Measurements from ENCODE around the gene LRRC74B. TPM values are rescaled to one million over a fixed set of nuclear protein-coding genes. Genes with fewer than 3 reads are reported as not detected.

LRRC74B gene
- total and polyA plus RNA-seq, 2 of the 4 experiments (the other 2 are of a cell fraction), result not detected

- no TSS peak for BruUV-seq (replicated peaks)
- H2BK120ac ChIP-seq (ENCODE audit: low read depth, low read length), result no peak overlapping the region
- peaks cover 19 to 49% of the 10 kb centered on the region in 2 experiments for H3K79me1 ChIP-seq (ENCODE audit: low read depth in 1 of 2, low read length in 2 of 2)
- in situ Hi-C loops (cut with MboI; ENCODE audit: low sequenced_read_pairs) (no loop called here), dilution Hi-C loops (cut with HindIII; ENCODE audit: low sequenced_read_pairs, unreplicated experiment) (no loop called here), intact Hi-C loops (cut with micrococcal nuclease) (no loop called here)
- H4K91ac ChIP-seq (ENCODE audit: insufficient read depth, low read depth, low read length), result no peak overlapping the region
- H3K23ac ChIP-seq (ENCODE audit: low read depth, low read length), result no peak overlapping the region
- no peak overlapping the region for H2BK5ac ChIP-seq (ENCODE audit: low read depth, low read length, poor library complexity, severe bottlenecking)
- H3K14ac ChIP-seq (replicated peaks; ENCODE audit: low read depth, low read length), result no peak overlapping the region
- no peaks in the 10 kb centered on the region for H3K9me3 ChIP-seq (ENCODE audit: control insufficient read depth, insufficient read depth, low read length)
- H2BK20ac ChIP-seq (ENCODE audit: low read depth, low read length), result no peak overlapping the region
- peaks cover 13% of the 10 kb centered on the region; the same call in 1 of the 2 replicates for H3K9me1 ChIP-seq (ENCODE audit: insufficient read depth, low read length)
- H3K4me3 ChIP-seq (ENCODE audit: insufficient read depth, low read depth, low read length), result no peak overlapping the region
- H2AK5ac ChIP-seq (ENCODE audit: low read depth, low read length), result no peak overlapping the region
- H4K20me1 ChIP-seq (ENCODE audit: insufficient read depth, low read length), result peaks cover 9% of the 10 kb centered on the region; the same call in 1 of the 2 replicates
- no peak overlapping the region for H3K9ac ChIP-seq (ENCODE audit: low read depth, low read length)
- H4K8ac ChIP-seq (ENCODE audit: low read depth in 2 of 2, low read length in 2 of 2), result no peak overlapping the region
- peaks cover 15% of the 10 kb centered on the region for H3K4me1 ChIP-seq (ENCODE audit: control insufficient read depth, insufficient read depth, low read length)
- H4K5ac ChIP-seq (ENCODE audit: low read depth, low read length), result no peak overlapping the region
- DNase-seq, result no peak
- peaks cover 39% of the 10 kb centered on the region for H3K36me3 ChIP-seq (ENCODE audit: control insufficient read depth, insufficient read depth, low read length)
- ChIA-PET POLR2A (ENCODE audit: unreplicated experiment) (no interaction called here), CTCF (interaction anchor here (0.9 kb wide), 1 partner anchor 17 kb away, joined by 3 read pairs; the partner anchor contains the start of gene LZTR1)
- H3K27ac ChIP-seq (ENCODE audit: insufficient read depth, low read length), result no peak overlapping the region
- H3K56ac ChIP-seq (ENCODE audit: extremely low read depth, insufficient read depth, low read length), result no peak overlapping the region
- TF ChIP-seq MAFK (IDR thresholded peaks at IDR 0.05; ENCODE audit: low read depth, low read length) (no peak), SMC3 (IDR thresholded peaks at IDR 0.05; ENCODE audit: low read depth, low read length) (no peak), CHD1 (IDR thresholded peaks at IDR 0.05; ENCODE audit: low read depth, low read length) (no peak), RCOR1 (IDR thresholded peaks at IDR 0.05; ENCODE audit: insufficient replicate concordance, low read length) (no peak), RFX5 (IDR thresholded peaks at IDR 0.05; ENCODE audit: low read depth, low read length) (no peak), MXI1 (IDR thresholded peaks at IDR 0.05; ENCODE audit: borderline replicate concordance, low read depth, low read length) (no peak), BHLHE40 (IDR thresholded peaks at IDR 0.05; ENCODE audit: low read depth, low read length) (no peak), FOS (IDR thresholded peaks at IDR 0.05; ENCODE audit: low read depth, low read length) (no peak), USF2 (IDR thresholded peaks at IDR 0.05; ENCODE audit: low read depth, low read length) (no peak), MAZ (IDR thresholded peaks at IDR 0.05; ENCODE audit: borderline replicate concordance, low read depth, low read length) (no peak), NFE2L2 (IDR thresholded peaks at IDR 0.05; ENCODE audit: low read depth, low read length) (no peak)
- TF ChIP-seq, protein P1, sequence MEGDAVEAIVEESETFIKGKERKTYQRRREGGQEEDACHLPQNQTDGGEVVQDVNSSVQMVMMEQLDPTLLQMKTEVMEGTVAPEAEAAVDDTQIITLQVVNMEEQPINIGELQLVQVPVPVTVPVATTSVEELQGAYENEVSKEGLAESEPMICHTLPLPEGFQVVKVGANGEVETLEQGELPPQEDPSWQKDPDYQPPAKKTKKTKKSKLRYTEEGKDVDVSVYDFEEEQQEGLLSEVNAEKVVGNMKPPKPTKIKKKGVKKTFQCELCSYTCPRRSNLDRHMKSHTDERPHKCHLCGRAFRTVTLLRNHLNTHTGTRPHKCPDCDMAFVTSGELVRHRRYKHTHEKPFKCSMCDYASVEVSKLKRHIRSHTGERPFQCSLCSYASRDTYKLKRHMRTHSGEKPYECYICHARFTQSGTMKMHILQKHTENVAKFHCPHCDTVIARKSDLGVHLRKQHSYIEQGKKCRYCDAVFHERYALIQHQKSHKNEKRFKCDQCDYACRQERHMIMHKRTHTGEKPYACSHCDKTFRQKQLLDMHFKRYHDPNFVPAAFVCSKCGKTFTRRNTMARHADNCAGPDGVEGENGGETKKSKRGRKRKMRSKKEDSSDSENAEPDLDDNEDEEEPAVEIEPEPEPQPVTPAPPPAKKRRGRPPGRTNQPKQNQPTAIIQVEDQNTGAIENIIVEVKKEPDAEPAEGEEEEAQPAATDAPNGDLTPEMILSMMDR (conservative IDR thresholded peaks at IDR 0.05; ENCODE audit: low read depth, low read length), result no peak
- TF ChIP-seq, protein P2, sequence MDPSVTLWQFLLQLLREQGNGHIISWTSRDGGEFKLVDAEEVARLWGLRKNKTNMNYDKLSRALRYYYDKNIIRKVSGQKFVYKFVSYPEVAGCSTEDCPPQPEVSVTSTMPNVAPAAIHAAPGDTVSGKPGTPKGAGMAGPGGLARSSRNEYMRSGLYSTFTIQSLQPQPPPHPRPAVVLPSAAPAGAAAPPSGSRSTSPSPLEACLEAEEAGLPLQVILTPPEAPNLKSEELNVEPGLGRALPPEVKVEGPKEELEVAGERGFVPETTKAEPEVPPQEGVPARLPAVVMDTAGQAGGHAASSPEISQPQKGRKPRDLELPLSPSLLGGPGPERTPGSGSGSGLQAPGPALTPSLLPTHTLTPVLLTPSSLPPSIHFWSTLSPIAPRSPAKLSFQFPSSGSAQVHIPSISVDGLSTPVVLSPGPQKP (IDR thresholded peaks at IDR 0.05; ENCODE audit: borderline replicate concordance, low read depth, low read length), result no peak
- H2AFZ ChIP-seq (replicated peaks; ENCODE audit: low read length, poor library complexity), result peak overlapping the region; percentile 17
- no peak overlapping the region for H3K18ac ChIP-seq (ENCODE audit: low read depth, low read length)
- H2AK9ac ChIP-seq (replicated peaks; ENCODE audit: low read depth, low read length, poor library complexity), result no peak overlapping the region
- no peaks in the 10 kb centered on the region for H3K27me3 ChIP-seq (ENCODE audit: control insufficient read depth, insufficient read depth, low read length)
- no peak for ATAC-seq (ENCODE audit: low read depth)
- WGBS, 2 experiments (ENCODE audit: extremely low coverage in 2 of 2, insufficient read length in 1 of 2), result 98% methylated on average over 15 of the region's 27 CpGs; no CpG with 5 or more reads in 1 of the 2 experiments
- no peak overlapping the region for H3K4me2 ChIP-seq (ENCODE audit: low read depth, low read length)
- H3K4ac ChIP-seq (ENCODE audit: low read depth, low read length), result no peak overlapping the region
- H2BK15ac ChIP-seq (ENCODE audit: low read depth, low read length), result no peak overlapping the region
Measured at GRCh38 chr22:20999350-21000206, 46.2 kb upstream of the LRRC74B start.

Data from IMR-90 (cell line).